ENCODE results near the gene GRAMD2B.

DNA sequence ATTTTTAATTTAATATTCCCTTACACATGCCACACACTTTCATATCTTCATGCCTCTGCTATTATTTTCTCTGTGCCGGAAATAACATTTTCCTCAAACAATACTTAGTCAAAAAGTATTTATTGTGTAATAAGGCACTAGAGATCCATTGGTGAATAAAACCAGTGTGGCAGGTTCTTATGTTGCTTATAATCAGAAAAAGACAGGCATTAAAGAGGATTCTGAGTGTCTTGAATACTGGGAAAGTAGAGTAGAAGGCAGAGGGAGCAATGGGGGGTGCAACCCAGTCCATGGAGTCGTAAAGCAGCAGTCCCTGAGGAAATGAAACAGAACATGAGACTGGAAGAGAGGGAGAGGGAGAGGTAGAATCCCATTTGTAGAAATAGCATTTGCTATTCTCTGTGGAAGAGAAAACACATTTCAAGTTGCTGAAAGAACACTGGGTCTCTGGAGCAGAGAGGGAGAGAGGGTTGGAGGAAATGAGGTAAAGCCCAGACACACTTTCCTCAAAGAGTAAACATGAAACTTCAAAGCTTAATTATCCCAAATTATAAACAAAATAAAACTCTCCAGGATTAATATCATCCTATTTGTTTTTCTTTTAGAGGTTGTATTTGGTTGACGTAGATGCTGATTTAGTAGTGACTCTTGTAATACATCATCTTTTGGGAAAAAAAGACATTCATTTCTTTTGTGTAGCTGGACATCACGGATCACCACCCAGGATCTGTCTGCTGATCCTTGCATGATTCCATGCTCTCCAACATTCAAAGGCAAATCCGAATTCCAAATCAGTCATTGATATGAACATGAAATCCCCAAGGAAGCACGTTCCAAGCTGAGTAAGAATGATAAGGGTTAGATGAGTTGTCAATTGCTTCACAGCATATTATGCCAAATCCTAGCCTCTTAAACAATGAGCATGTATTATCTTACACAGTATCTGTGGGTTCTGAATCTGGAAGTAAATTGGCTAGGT, 37.4 kb upstream of the GRAMD2B start:
- TF ChIP-seq POLR2A (IDR thresholded peaks at IDR 0.05; ENCODE audit: low read depth, low read length) (no peak), POLR2AphosphoS5 (IDR thresholded peaks at IDR 0.05; ENCODE audit: low read depth, low read length) (no peak), TAF1 (IDR thresholded peaks at IDR 0.05; ENCODE audit: borderline replicate concordance, low read depth, low read length) (no peak)
